ENCODE data around the gene KAZN. TPM values are rescaled to one million over a fixed set of nuclear protein-coding genes. Genes with fewer than 3 reads are reported as not detected.

KAZN gene
- total and polyA plus RNA-seq, 2 donors, result 7.2 to 8.4 TPM

DNA sequence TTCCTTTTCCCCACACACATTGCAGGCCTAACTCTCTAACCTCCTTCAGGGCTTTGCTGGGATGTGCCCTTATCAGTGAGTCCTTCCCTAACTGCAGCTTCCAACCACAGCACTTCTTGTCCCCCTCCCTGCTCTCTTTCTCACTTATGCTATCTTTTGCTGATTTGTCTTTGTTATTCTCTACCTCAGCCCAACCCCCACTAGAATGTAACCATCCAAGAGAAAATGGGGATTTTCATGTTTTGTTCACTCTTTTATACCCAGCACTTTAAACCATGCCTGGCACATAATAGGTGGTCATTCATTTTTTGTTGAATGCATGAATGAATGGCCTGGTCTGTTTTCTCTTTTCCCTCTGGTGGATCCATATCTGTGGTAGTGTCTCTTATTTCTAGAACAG lies 243.5 kb downstream of the KAZN start:
- Histone ChIP-seq H3K27ac (ENCODE audit: low read depth) (no peak overlapping the region), H3K4me1 (ENCODE audit: insufficient read depth) (no peaks in the 10 kb centered on the region), H3K36me3 (ENCODE audit: insufficient read depth) (no peaks in the 10 kb centered on the region), H3K4me3 (ENCODE audit: low read depth, low read length) (no peak overlapping the region)
- no peak for DNase-seq (ENCODE audit: extremely low spot score)

DNA sequence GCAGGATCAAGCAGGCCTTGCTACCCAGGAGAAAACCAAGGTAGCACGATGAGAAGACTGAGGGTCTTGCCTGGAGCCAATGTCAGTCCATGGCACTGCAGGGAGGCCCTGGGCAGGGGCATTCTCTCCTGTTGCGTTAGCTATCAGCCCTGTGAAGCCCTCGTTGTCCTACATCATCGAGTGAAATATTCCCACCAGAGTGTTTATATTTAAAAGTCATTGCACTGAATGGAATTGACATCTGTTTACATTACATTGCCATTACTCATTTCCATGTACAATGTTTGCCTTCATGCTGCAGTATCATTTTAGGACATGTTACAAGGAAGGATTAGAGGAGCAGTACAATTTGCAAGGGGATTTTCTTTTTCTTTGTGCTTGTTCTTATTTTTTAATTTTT lies 243.9 kb downstream of the KAZN start:
- Histone ChIP-seq H3K36me3 (ENCODE audit: insufficient read depth) (no peaks in the 10 kb centered on the region), H3K27ac (ENCODE audit: low read depth) (no peak overlapping the region), H3K4me1 (ENCODE audit: insufficient read depth) (no peaks in the 10 kb centered on the region), H3K4me3 (ENCODE audit: low read depth, low read length) (no peak overlapping the region)
- WGBS, result 63% methylated on average over 4 of the region's 4 CpGs
- DNase-seq (ENCODE audit: extremely low spot score), result no peak

- H3K36me3 ChIP-seq (ENCODE audit: insufficient read depth), result no peaks in the 10 kb centered on the region
- DNase-seq (ENCODE audit: extremely low spot score), result no peak
- no peak overlapping the region for H3K27ac ChIP-seq (ENCODE audit: low read depth)
- H3K4me3 ChIP-seq (ENCODE audit: low read depth, low read length), result no peak overlapping the region
- H3K4me1 ChIP-seq (ENCODE audit: insufficient read depth), result no peaks in the 10 kb centered on the region
- 69% methylated on average over 2 of the region's 2 CpGs for WGBS
Observed at GRCh38 chr1:14842891-14843290, 244.4 kb downstream of the KAZN start.

DNA sequence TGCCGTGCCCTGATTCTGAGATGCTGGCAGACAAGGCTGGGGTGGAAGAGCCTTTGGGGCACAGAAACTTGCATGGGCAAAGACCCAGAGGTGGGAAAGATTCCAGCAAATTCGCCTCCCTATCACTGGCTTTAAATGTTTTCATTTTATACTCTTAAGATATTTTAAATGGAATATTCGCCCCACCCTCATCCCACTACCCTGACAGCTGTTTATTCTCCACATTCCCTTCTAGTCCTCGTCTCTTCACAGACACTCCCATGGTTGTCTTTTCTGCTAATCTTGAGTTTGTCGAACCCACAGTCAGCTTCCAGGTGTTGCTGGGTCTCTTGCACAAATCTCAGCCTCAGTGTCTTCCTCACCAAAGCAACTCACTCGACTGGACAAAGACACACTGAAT lies 245.0 kb downstream of the KAZN start:
- Histone ChIP-seq H3K27ac (ENCODE audit: low read depth) (no peak overlapping the region), H3K4me3 (ENCODE audit: low read depth, low read length) (no peak overlapping the region)

GRCh38 chr1:14844356-14844755 lies 245.9 kb downstream of the KAZN start:
- no peaks in the 10 kb centered on the region for H3K36me3 ChIP-seq (ENCODE audit: insufficient read depth)
- H3K27ac ChIP-seq (ENCODE audit: low read depth), result no peak overlapping the region
- 69% methylated on average over 2 of the region's 2 CpGs for WGBS
- no peaks in the 10 kb centered on the region for H3K4me1 ChIP-seq (ENCODE audit: insufficient read depth)
- DNase-seq (ENCODE audit: extremely low spot score), result no peak
- no peak overlapping the region for H3K4me3 ChIP-seq (ENCODE audit: low read depth, low read length)

More for the DNA sequence above, 245.0 kb downstream of the KAZN start:
- no peak for DNase-seq (ENCODE audit: extremely low spot score)
- Histone ChIP-seq H3K36me3 (ENCODE audit: insufficient read depth) (no peaks in the 10 kb centered on the region), H3K4me1 (ENCODE audit: insufficient read depth) (no peaks in the 10 kb centered on the region)
- 57% methylated on average over 6 of the region's 6 CpGs for WGBS

GRCh38 chr1:14844923-14845617 lies 246.6 kb downstream of the KAZN start:
- Histone ChIP-seq H3K36me3 (ENCODE audit: insufficient read depth) (no peaks in the 10 kb centered on the region), H3K4me3 (ENCODE audit: low read depth, low read length) (no peak overlapping the region), H3K27ac (ENCODE audit: low read depth) (no peak overlapping the region), H3K4me1 (ENCODE audit: insufficient read depth) (no peaks in the 10 kb centered on the region)
- WGBS, result 84% methylated on average over 2 of the region's 2 CpGs
- DNase-seq (ENCODE audit: extremely low spot score), result no peak

- no peak for DNase-seq (ENCODE audit: extremely low spot score)
- H3K4me1 ChIP-seq (ENCODE audit: insufficient read depth), result no peaks in the 10 kb centered on the region
- whole genome bisulfite sequencing, result 60% methylated on average over 5 of the region's 5 CpGs
- H3K27ac ChIP-seq (ENCODE audit: low read depth), result no peak overlapping the region
- no peaks in the 10 kb centered on the region for H3K36me3 ChIP-seq (ENCODE audit: insufficient read depth)
- no peak overlapping the region for H3K4me3 ChIP-seq (ENCODE audit: low read depth, low read length)
Observed at GRCh38 chr1:14845851-14846250, 247.4 kb downstream of the KAZN start.

DNA sequence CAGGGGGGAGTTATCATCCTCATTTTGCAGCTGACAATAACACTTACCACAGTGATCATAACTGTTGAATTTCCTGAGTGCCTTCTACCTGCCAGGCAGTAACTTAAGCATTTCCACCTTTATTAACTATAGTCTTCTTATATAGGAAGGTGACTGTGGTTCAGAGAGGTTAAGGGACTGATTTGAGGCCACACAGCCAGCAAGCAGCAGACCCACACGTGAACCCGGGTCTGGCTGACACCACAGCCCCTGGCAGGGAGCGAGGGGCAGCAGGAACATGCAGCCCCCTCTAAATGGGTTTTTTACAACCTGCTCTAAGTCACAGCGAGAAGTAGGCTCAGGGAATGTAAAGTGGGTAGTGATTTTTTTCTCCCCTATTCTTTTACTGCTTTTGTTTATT lies 248.2 kb downstream of the KAZN start:
- 68% methylated on average over 4 of the region's 4 CpGs for WGBS
- no peaks in the 10 kb centered on the region for H3K4me1 ChIP-seq (ENCODE audit: insufficient read depth)
- no peak overlapping the region for H3K4me3 ChIP-seq (ENCODE audit: low read depth, low read length)
- no peaks in the 10 kb centered on the region for H3K36me3 ChIP-seq (ENCODE audit: insufficient read depth)
- DNase-seq (ENCODE audit: extremely low spot score), result no peak
- no peak overlapping the region for H3K27ac ChIP-seq (ENCODE audit: low read depth)

- Histone ChIP-seq H3K27ac (ENCODE audit: low read depth) (no peak overlapping the region), H3K4me3 (ENCODE audit: low read depth, low read length) (no peak overlapping the region), H3K4me1 (ENCODE audit: insufficient read depth) (no peaks in the 10 kb centered on the region), H3K36me3 (ENCODE audit: insufficient read depth) (no peaks in the 10 kb centered on the region)
- 92% methylated on average over 6 of the region's 6 CpGs for WGBS
- no peak for DNase-seq (ENCODE audit: extremely low spot score)
Observed at GRCh38 chr1:14848203-14848602, 249.7 kb downstream of the KAZN start.

DNA sequence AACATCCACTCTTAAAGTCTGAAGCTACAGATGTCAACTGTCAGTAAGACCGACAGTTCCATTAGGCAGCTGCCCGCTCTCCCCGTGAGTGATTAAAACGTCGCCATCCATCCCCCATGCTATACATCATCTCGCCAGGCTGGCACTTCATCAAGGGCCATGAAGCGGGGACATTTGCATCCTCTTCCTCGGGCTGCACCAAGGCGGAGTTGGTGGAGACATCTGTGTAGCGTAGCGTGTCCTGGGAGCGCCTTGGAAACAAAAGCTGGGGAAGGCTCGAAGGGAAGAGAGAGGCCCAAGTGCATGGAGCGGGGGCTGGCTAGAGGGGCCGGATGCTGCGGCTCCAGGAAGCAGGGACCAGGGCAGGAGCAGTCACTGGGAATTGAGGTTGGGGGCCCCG lies 250.1 kb downstream of the KAZN start:
- no peak for DNase-seq (ENCODE audit: extremely low spot score)
- no peaks in the 10 kb centered on the region for H3K36me3 ChIP-seq (ENCODE audit: insufficient read depth)
- no peak overlapping the region for H3K27ac ChIP-seq (ENCODE audit: low read depth)
- 72% methylated on average over 17 of the region's 17 CpGs for WGBS
- H3K4me1 ChIP-seq (ENCODE audit: insufficient read depth), result no peaks in the 10 kb centered on the region
- H3K4me3 ChIP-seq (ENCODE audit: low read depth, low read length), result no peak overlapping the region

- no peaks in the 10 kb centered on the region for H3K36me3 ChIP-seq (ENCODE audit: insufficient read depth)
- no peak for DNase-seq (ENCODE audit: extremely low spot score)
- H3K4me3 ChIP-seq (ENCODE audit: low read depth, low read length), result no peak overlapping the region
- 84% methylated on average over 8 of the region's 8 CpGs for WGBS
- H3K27ac ChIP-seq (ENCODE audit: low read depth), result no peak overlapping the region
- no peaks in the 10 kb centered on the region for H3K4me1 ChIP-seq (ENCODE audit: insufficient read depth)
Observed at GRCh38 chr1:14849038-14849437, 250.6 kb downstream of the KAZN start.

- DNase-seq (ENCODE audit: extremely low spot score), result no peak
- Histone ChIP-seq H3K36me3 (ENCODE audit: insufficient read depth) (no peaks in the 10 kb centered on the region), H3K27ac (ENCODE audit: low read depth) (no peak overlapping the region), H3K4me1 (ENCODE audit: insufficient read depth) (no peaks in the 10 kb centered on the region), H3K4me3 (ENCODE audit: low read depth, low read length) (no peak overlapping the region)
- 77% methylated on average over 5 of the region's 5 CpGs for WGBS
Observed at GRCh38 chr1:14850563-14850962, 252.1 kb downstream of the KAZN start.

DNA sequence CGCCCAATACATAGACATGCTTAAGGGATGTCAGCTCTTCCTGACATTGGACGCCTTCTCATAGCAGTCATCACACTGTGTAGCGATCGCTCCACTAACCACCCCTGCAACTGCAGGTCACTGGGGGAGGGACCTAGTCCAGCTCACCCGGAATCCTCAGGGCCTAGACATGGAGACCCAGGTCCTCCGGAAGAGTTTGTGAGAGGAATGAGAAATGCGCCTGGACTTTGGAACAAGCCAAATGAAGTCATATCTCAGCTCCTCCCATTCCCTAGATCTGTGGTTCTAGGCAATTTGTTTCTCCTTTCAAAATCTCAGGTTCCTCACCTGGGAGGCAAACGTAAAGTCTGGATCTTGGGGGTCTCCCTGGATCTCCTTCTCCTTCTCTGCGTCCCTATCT lies 253.3 kb downstream of the KAZN start:
- 93% methylated on average over 9 of the region's 9 CpGs for WGBS
- no peaks in the 10 kb centered on the region for H3K36me3 ChIP-seq (ENCODE audit: insufficient read depth)
- no peaks in the 10 kb centered on the region for H3K4me1 ChIP-seq (ENCODE audit: insufficient read depth)
- H3K27ac ChIP-seq (ENCODE audit: low read depth), result no peak overlapping the region
- DNase-seq (ENCODE audit: extremely low spot score), result no peak
- H3K4me3 ChIP-seq (ENCODE audit: low read depth, low read length), result no peak overlapping the region

DNA sequence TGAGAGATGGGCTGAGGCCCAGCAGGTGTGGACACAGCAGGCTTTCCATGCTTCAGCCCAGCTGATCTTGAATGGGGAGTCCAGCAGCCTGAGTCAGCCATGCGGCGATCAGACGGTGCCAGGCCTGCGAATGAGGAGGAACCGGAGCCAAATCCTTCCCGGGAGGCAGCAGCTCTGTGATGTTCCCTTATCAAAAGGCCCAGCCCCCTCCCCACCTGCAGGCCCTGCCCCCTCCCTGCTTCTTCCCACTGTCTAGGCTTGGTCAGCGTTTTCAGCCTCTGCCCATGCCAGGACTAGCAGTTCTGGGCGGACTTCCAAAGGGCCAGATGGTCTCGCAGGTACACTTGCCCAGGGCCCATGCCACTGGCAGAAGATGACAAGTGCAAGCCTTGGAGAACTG lies 253.8 kb downstream of the KAZN start:
- H3K4me3 ChIP-seq (ENCODE audit: low read depth, low read length), result no peak overlapping the region
- H3K4me1 ChIP-seq (ENCODE audit: insufficient read depth), result no peaks in the 10 kb centered on the region
- 77% methylated on average over 9 of the region's 9 CpGs for WGBS
- no peaks in the 10 kb centered on the region for H3K36me3 ChIP-seq (ENCODE audit: insufficient read depth)
- no peak overlapping the region for H3K27ac ChIP-seq (ENCODE audit: low read depth)
- DNase-seq (ENCODE audit: extremely low spot score), result no peak

DNA sequence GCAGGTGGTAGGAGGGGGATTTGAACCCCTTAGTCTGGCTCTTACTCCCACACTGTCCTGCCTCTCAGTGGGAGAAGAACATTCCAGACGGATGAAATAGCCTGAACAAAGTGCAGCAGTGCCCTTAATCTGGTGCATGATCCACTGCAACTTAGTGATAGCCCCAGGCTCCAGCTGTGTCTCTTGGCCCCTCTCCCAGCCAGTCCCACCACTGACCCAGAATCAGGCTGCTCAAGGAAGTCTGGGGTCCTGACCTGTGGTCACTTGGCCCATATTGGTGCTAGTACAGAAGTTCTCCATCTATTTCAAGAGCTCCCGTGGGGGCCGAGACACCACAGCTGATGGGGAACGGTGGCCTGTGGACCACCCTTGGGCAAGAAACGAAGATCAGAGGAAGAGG lies 255.0 kb downstream of the KAZN start:
- 78% methylated on average over 5 of the region's 5 CpGs for WGBS
- no peak overlapping the region for H3K27ac ChIP-seq (ENCODE audit: low read depth)
- no peak for DNase-seq (ENCODE audit: extremely low spot score)
- no peak overlapping the region for H3K4me3 ChIP-seq (ENCODE audit: low read depth, low read length)
- no peaks in the 10 kb centered on the region for H3K4me1 ChIP-seq (ENCODE audit: insufficient read depth)
- no peaks in the 10 kb centered on the region for H3K36me3 ChIP-seq (ENCODE audit: insufficient read depth)
